ENCODE results near the gene ADAMTS9. TPM values are rescaled to one million over a fixed set of nuclear protein-coding genes. Genes with fewer than 3 reads are reported as not detected.

The ADAMTS9 gene
- total and polyA plus RNA-seq, 4 donors, result 1.2 to 13.8 (median 7.4) TPM

DNA sequence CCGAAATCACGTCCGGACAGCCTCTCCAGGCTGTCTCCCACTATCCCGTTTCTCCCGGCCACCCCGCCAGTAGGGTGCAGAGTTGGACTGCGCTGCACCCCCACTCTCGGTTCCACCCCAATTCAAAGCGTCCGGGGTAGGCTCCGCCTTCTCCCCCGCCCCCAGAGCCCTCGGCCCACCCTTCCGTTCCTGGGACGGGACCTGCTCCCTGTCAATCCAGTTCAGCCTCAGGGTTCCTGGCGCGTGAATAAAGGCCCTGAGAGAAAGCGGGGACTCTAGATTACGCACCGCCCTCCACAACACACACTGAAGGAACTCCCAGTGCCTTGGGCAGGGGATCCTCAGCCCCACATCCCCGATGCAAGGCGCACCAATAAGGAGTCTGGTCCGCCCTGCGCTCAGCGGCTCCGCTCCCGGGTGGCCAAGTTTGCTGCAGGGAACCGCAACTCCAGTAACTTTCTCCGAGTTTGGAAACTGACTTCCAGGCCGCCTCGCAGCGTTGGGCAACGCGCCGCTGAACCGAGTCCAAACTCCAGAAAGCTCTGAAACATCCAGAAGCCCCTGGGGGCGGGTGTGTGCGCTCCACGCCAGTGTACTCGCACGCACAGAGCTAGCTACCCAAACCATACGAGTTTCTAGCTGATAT, 1.9 kb downstream of the ADAMTS9 start (continued):
- TF ChIP-seq FOXA1 (IDR thresholded peaks at IDR 0.05), result no peak
- no peak for TF ChIP-seq YY1 (IDR thresholded peaks at IDR 0.05)
- no peak for TF ChIP-seq FOXA2 (IDR thresholded peaks at IDR 0.05)

DNA sequence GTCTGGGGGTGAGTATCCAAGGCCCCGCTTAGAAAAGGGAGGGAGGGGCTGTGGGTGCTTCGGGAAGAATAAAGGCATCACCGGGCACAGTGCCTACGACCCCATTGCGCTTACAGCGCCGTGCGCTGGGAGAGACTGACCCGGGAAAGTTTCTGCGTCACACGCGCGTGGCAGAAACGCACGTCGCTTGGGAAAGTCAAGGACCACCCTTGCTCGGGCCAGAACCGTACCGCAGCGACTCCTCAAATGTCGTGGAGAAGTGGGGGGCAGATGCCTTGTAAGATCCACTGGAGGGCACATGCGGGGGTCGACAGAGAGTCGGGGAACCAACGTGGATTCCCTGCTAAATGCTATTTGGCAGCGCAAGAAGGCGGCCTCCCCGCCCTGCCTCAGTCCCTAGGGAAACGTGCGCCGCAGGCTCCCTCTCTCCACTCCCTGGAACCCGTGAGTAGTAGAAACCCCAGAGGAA, 2.4 kb downstream of the ADAMTS9 start:
- DNase-seq (ENCODE audit: low spot score), result peak; percentile 37
- H3K27me3 ChIP-seq (ENCODE audit: control insufficient read depth in 4 of 4, insufficient read depth in 4 of 4, low read length in 3 of 4), result peaks cover 0 to 3% (median 0%) of the 10 kb centered on the region in 4 donors
- H3K9ac ChIP-seq (ENCODE audit: low read depth in 1 of 2, low read length in 2 of 2), result peak overlapping the region; percentile 64 to 81
- H3K9me3 ChIP-seq (ENCODE audit: control insufficient read depth in 4 of 4, low read length in 3 of 4), result no peaks in the 10 kb centered on the region
- H3K27ac ChIP-seq (ENCODE audit: low read depth in 1 of 2, low read length in 2 of 2), result peak overlapping the region; percentile 87 to 90
- 1% methylated on average over 32 of the region's 32 CpGs for WGBS
- TF ChIP-seq RXRA (IDR thresholded peaks at IDR 0.05) (peak in 1 of 2 donors; percentile 55), EGR1 (IDR thresholded peaks at IDR 0.05; ENCODE audit: low read depth in 2 of 2) (no peak), HNF4G (IDR thresholded peaks at IDR 0.05) (no peak), RAD21 (IDR thresholded peaks at IDR 0.05) (no peak)
- TF ChIP-seq, protein P1, sequence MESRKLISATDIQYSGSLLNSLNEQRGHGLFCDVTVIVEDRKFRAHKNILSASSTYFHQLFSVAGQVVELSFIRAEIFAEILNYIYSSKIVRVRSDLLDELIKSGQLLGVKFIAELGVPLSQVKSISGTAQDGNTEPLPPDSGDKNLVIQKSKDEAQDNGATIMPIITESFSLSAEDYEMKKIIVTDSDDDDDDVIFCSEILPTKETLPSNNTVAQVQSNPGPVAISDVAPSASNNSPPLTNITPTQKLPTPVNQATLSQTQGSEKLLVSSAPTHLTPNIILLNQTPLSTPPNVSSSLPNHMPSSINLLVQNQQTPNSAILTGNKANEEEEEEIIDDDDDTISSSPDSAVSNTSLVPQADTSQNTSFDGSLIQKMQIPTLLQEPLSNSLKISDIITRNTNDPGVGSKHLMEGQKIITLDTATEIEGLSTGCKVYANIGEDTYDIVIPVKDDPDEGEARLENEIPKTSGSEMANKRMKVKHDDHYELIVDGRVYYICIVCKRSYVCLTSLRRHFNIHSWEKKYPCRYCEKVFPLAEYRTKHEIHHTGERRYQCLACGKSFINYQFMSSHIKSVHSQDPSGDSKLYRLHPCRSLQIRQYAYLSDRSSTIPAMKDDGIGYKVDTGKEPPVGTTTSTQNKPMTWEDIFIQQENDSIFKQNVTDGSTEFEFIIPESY (IDR thresholded peaks at IDR 0.05), result no peak
- TF ChIP-seq, protein P2, sequence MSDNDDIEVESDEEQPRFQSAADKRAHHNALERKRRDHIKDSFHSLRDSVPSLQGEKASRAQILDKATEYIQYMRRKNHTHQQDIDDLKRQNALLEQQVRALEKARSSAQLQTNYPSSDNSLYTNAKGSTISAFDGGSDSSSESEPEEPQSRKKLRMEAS (IDR thresholded peaks at IDR 0.05), result no peak
- peaks cover 3 to 37% (median 27%) of the 10 kb centered on the region in 4 donors for H3K4me1 ChIP-seq (ENCODE audit: control insufficient read depth in 4 of 4, insufficient read depth in 4 of 4, low read length in 3 of 4)
- H3K4me3 ChIP-seq (ENCODE audit: low read depth in 1 of 3, low read length in 3 of 3), result peak overlapping the region; percentile 52 to 74 (median 72)
- H3K36me3 ChIP-seq (ENCODE audit: control insufficient read depth in 4 of 4, insufficient read depth in 3 of 4, low read depth in 1 of 4, low read length in 3 of 4), result no peaks in the 10 kb centered on the region

DNA sequence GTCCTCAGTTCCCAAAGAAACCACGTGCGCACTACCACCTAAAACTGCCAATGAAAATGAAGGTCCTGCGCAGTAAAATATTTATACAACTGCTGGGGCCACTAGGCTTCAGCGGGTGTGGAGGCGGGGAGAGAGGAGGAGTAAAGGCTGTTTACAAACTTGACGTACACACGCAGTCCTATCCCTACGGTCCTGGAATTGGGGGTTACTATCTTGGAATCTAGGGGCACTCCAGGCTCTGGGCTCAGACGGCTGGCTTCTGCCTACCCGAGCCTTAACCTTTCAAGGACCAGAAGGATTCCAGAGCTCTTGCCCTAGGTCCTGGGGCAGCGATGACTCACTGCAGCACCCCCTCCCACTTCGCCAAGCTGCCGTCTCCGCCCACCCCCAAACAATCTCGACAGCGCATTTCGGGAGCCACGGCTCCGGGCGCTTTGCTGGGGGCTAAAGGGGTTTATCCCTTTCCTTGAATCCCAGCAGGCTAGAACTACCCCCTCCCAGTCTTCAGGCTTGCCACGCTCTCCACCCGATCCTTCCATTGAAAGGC, 3.0 kb downstream of the ADAMTS9 start:
- peaks cover 0 to 3% (median 0%) of the 10 kb centered on the region in 4 donors for H3K27me3 ChIP-seq (ENCODE audit: control insufficient read depth in 4 of 4, insufficient read depth in 4 of 4, low read length in 3 of 4)

More for the DNA sequence above, 3.0 kb downstream of the ADAMTS9 start:
- WGBS, result 10% methylated on average over 22 of the region's 22 CpGs
- H3K9me3 ChIP-seq (ENCODE audit: control insufficient read depth in 4 of 4, low read length in 3 of 4), result no peaks in the 10 kb centered on the region
- no peaks in the 10 kb centered on the region for H3K36me3 ChIP-seq (ENCODE audit: control insufficient read depth in 4 of 4, insufficient read depth in 3 of 4, low read depth in 1 of 4, low read length in 3 of 4)
- H3K4me1 ChIP-seq (ENCODE audit: control insufficient read depth in 4 of 4, insufficient read depth in 4 of 4, low read length in 3 of 4), result peaks cover 3 to 37% (median 27%) of the 10 kb centered on the region in 4 donors
- H3K4me3 ChIP-seq (ENCODE audit: low read depth in 1 of 3, low read length in 3 of 3), result peak overlapping the region; percentile 52 to 74 (median 72)
- TF ChIP-seq GABPA (IDR thresholded peaks at IDR 0.05 in 1 of 2, conservative IDR thresholded peaks at IDR 0.05 in 1 of 2) (no peak), JUND (IDR thresholded peaks at IDR 0.05) (peak in 1 of 2 donors; percentile 50), NR2F2 (IDR thresholded peaks at IDR 0.05) (peak; percentile 13)
- TF ChIP-seq, protein P3, sequence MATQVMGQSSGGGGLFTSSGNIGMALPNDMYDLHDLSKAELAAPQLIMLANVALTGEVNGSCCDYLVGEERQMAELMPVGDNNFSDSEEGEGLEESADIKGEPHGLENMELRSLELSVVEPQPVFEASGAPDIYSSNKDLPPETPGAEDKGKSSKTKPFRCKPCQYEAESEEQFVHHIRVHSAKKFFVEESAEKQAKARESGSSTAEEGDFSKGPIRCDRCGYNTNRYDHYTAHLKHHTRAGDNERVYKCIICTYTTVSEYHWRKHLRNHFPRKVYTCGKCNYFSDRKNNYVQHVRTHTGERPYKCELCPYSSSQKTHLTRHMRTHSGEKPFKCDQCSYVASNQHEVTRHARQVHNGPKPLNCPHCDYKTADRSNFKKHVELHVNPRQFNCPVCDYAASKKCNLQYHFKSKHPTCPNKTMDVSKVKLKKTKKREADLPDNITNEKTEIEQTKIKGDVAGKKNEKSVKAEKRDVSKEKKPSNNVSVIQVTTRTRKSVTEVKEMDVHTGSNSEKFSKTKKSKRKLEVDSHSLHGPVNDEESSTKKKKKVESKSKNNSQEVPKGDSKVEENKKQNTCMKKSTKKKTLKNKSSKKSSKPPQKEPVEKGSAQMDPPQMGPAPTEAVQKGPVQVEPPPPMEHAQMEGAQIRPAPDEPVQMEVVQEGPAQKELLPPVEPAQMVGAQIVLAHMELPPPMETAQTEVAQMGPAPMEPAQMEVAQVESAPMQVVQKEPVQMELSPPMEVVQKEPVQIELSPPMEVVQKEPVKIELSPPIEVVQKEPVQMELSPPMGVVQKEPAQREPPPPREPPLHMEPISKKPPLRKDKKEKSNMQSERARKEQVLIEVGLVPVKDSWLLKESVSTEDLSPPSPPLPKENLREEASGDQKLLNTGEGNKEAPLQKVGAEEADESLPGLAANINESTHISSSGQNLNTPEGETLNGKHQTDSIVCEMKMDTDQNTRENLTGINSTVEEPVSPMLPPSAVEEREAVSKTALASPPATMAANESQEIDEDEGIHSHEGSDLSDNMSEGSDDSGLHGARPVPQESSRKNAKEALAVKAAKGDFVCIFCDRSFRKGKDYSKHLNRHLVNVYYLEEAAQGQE (IDR thresholded peaks at IDR 0.05), result peak; percentile 17
- DNase-seq (ENCODE audit: low spot score), result peak; percentile 39
- peak overlapping the region; percentile 64 to 81 for H3K9ac ChIP-seq (ENCODE audit: low read depth in 1 of 2, low read length in 2 of 2)
- H3K27ac ChIP-seq (ENCODE audit: low read depth in 1 of 2, low read length in 2 of 2), result peak overlapping the region; percentile 87 to 90

Data from liver (tissue), 9 donors.